Neural progenitor cell (in vitro differentiated cells): Measurements from ENCODE around the gene RTL10. TPM values are rescaled to one million over a fixed set of nuclear protein-coding genes. Genes with fewer than 3 reads are reported as not detected.

Source experiments
- DNase-seq: peaks from one replicate; pipeline ENCODE4 v3.0.0-alpha.2; 2016; ENCODE audit warnings: low spot score
- H2AFZ ChIP-seq: fragments of 200-600 bp; sonication (generic); replicated peaks from 2 replicates; pipeline ENCODE4 v1.6.1; 2016; ENCODE audit warnings: antibody characterized with exemption
- H3F3A ChIP-seq: fragments of 200-600 bp; sonication (generic); 2 replicates; pipeline ENCODE4 v1.6.1; 2016; ENCODE audit warnings: antibody characterized with exemption, low read depth
- H3K27ac ChIP-seq: fragments of 200-600 bp; sonication (generic); 2 replicates; pipeline ENCODE4 v1.5.1; 2016; ENCODE audit warnings: mild to moderate bottlenecking
- H3K27me3 ChIP-seq: fragments of 200-600 bp; sonication (generic); 2 replicates; pipeline ENCODE4 v1.6.1; 2016; ENCODE audit warnings: mild to moderate bottlenecking, moderate library complexity
- H3K36me3 ChIP-seq: fragments of 200-600 bp; sonication (generic); 2 replicates; pipeline ENCODE4 v1.5.1; 2016
- H3K4me1 ChIP-seq: fragments of 200-600 bp; sonication (generic); 2 replicates; pipeline ENCODE4 v1.6.1; 2016; ENCODE audit warnings: mixed run types
- H3K4me2 ChIP-seq: fragments of 200-600 bp; sonication (generic); 2 replicates; pipeline ENCODE4 v1.6.1; 2016
- H3K4me3 ChIP-seq: fragments of 200-600 bp; sonication (generic); 2 replicates; pipeline ENCODE4 v1.5.1; 2016
- H3K79me2 ChIP-seq: fragments of 200-600 bp; sonication (generic); 2 replicates; pipeline ENCODE4 v1.6.1; 2016; ENCODE audit warnings: low read depth
- H3K9ac ChIP-seq: fragments of 200-600 bp; sonication (generic); 2 replicates; pipeline ENCODE4 v1.6.1; 2016
- H3K9me3 ChIP-seq: fragments of 200-600 bp; sonication (generic); 2 replicates; pipeline ENCODE4 v1.5.1; 2016; ENCODE audit warnings: low read depth
- H4K20me1 ChIP-seq: fragments of 200-600 bp; sonication (generic); 2 replicates; pipeline ENCODE4 v1.6.1; 2016; ENCODE audit warnings: low read depth
- H3K27ac Mint-ChIP-seq: 3 replicates; pipeline ENCODE4 v1.8.0; 2021; ENCODE audit warnings: mixed read lengths
- H3K27me3 Mint-ChIP-seq: 2 replicates; pipeline ENCODE4 v1.8.0; 2022; ENCODE audit warnings: low read depth, mild to moderate bottlenecking, inconsistent platforms, moderate library complexity, mixed read lengths; ENCODE audit not compliant: insufficient read depth
- H3K36me3 Mint-ChIP-seq: 3 replicates; pipeline ENCODE4 v1.8.0; 2021; ENCODE audit warnings: mixed read lengths
- H3K4me1 Mint-ChIP-seq: 3 replicates; pipeline ENCODE4 v1.8.0; 2021; ENCODE audit warnings: mixed read lengths
- H3K4me3 Mint-ChIP-seq: 3 replicates; pipeline ENCODE4 v1.8.0; 2021; ENCODE audit warnings: mild to moderate bottlenecking, moderate library complexity, mixed read lengths
- H3K9me3 Mint-ChIP-seq: 3 replicates; pipeline ENCODE4 v1.8.0; 2020; ENCODE audit warnings: mixed read lengths
- CTCF ChIP-seq: fragments of 200-600 bp; sonication (generic); IDR thresholded peaks from 2 replicates; pipeline ENCODE4 v1.5.1; 2017; ENCODE audit warnings: antibody characterized with exemption, mild to moderate bottlenecking
- EZH2 ChIP-seq: fragments of 200-600 bp; sonication (generic); IDR thresholded peaks from 2 replicates; pipeline ENCODE4 v1.6.1; 2017; ENCODE audit warnings: antibody characterized with exemption, mild to moderate bottlenecking, moderate library complexity
- EZH2phosphoT487 ChIP-seq: fragments of 200-600 bp; sonication (generic); IDR thresholded peaks from 2 replicates; pipeline ENCODE4 v1.6.1; 2017; ENCODE audit warnings: antibody characterized with exemption
- total RNA-seq: library from RNA; depleted of rRNA; stranded (reverse); fragments of >200 nt; gene quantifications from 2 replicates; pipeline ENCODE4 v1.2.3, GENCODE V29; 2015; ENCODE audit warnings: low replicate concordance

Gene RTL10
- total RNA-seq, 1 donor from 2014 or later, result 7.3 TPM

GRCh38 chr22:19882446-19883381, 28.0 kb upstream of the RTL10 start:
- H4K20me1 ChIP-seq, result no peaks in the 10 kb centered on the region
- Mint-ChIP-seq H3K27ac (peak overlapping the region; percentile 98), H3K4me3 (peak overlapping the region; percentile 69), H3K9me3 (no peaks in the 10 kb centered on the region), H3K27me3 (peaks cover 7% of the 10 kb centered on the region), H3K4me1 (peaks cover 39% of the 10 kb centered on the region), H3K36me3 (no peaks in the 10 kb centered on the region)
- H3F3A ChIP-seq, result peaks cover 8% of the 10 kb centered on the region
- no peak overlapping the region for H3K4me3 ChIP-seq
- H3K36me3 ChIP-seq, result no peaks in the 10 kb centered on the region
- TF ChIP-seq EZH2phosphoT487 (no peak), EZH2 (no peak), CTCF (no peak)
- H3K79me2 ChIP-seq, result no peaks in the 10 kb centered on the region
- peaks cover 22% of the 10 kb centered on the region for H3K4me1 ChIP-seq
- no peaks in the 10 kb centered on the region for H3K9me3 ChIP-seq
- DNase-seq, result no peak
- H3K27ac ChIP-seq, result no peak overlapping the region
- H3K27me3 ChIP-seq, result peaks cover 13% of the 10 kb centered on the region
- H3K4me2 ChIP-seq, result no peak overlapping the region
- H2AFZ ChIP-seq, result no peak overlapping the region
- H3K9ac ChIP-seq, result no peak overlapping the region

- H4K20me1 ChIP-seq, result no peaks in the 10 kb centered on the region
- H3K4me1 ChIP-seq, result peaks cover 22% of the 10 kb centered on the region
- H3K27ac Mint-ChIP-seq, result peak overlapping the region; percentile 98
- no peaks in the 10 kb centered on the region for H3K9me3 ChIP-seq
- DNase-seq, result peak; percentile 96
- H3K9me3 Mint-ChIP-seq, result no peaks in the 10 kb centered on the region
- no peaks in the 10 kb centered on the region for H3K36me3 Mint-ChIP-seq
- no peak overlapping the region for H3K27ac ChIP-seq
- peaks cover 39% of the 10 kb centered on the region for H3K4me1 Mint-ChIP-seq
- TF ChIP-seq EZH2, result peak; percentile 1
- no peak for TF ChIP-seq EZH2phosphoT487
- no peak for TF ChIP-seq CTCF
- peaks cover 10% of the 10 kb centered on the region for H3K27me3 ChIP-seq
- H3K27me3 Mint-ChIP-seq, result peaks cover 7% of the 10 kb centered on the region
- H3K36me3 ChIP-seq, result no peaks in the 10 kb centered on the region
- no peaks in the 10 kb centered on the region for H3K79me2 ChIP-seq
- H3K4me3 Mint-ChIP-seq, result peak overlapping the region; percentile 82
- peak overlapping the region; percentile 56 for H3K4me2 ChIP-seq
- H3K4me3 ChIP-seq, result peak overlapping the region; percentile 10
- H3K9ac ChIP-seq, result no peak overlapping the region
- H3F3A ChIP-seq, result peaks cover 8% of the 10 kb centered on the region
- no peak overlapping the region for H2AFZ ChIP-seq
Observed at GRCh38 chr22:19880786-19881569, 26.3 kb upstream of the RTL10 start.

- Histone ChIP-seq H3K4me3 (no peak overlapping the region), H4K20me1 (peaks cover 3% of the 10 kb centered on the region), H3K4me2 (peak overlapping the region; percentile 56), H2AFZ (no peak overlapping the region), H3K79me2 (no peaks in the 10 kb centered on the region), H3F3A (peaks cover 8% of the 10 kb centered on the region), H3K9ac (no peak overlapping the region), H3K9me3 (no peaks in the 10 kb centered on the region), H3K27ac (no peak overlapping the region), H3K4me1 (peaks cover 22% of the 10 kb centered on the region), H3K36me3 (no peaks in the 10 kb centered on the region), H3K27me3 (peaks cover 10% of the 10 kb centered on the region)
- Mint-ChIP-seq H3K36me3 (no peaks in the 10 kb centered on the region), H3K4me3 (peak overlapping the region; percentile 75), H3K4me1 (peaks cover 39% of the 10 kb centered on the region), H3K27ac (peak overlapping the region; percentile 95), H3K27me3 (peaks cover 7% of the 10 kb centered on the region), H3K9me3 (no peaks in the 10 kb centered on the region)
- no peak for TF ChIP-seq EZH2phosphoT487
- TF ChIP-seq CTCF, result no peak
- no peak for TF ChIP-seq EZH2
- no peak for DNase-seq
Observed at GRCh38 chr22:19879992-19880785, 25.5 kb upstream of the RTL10 start.
